ENCODE results near the gene ATXN7L1.

Gene ATXN7L1

DNA sequence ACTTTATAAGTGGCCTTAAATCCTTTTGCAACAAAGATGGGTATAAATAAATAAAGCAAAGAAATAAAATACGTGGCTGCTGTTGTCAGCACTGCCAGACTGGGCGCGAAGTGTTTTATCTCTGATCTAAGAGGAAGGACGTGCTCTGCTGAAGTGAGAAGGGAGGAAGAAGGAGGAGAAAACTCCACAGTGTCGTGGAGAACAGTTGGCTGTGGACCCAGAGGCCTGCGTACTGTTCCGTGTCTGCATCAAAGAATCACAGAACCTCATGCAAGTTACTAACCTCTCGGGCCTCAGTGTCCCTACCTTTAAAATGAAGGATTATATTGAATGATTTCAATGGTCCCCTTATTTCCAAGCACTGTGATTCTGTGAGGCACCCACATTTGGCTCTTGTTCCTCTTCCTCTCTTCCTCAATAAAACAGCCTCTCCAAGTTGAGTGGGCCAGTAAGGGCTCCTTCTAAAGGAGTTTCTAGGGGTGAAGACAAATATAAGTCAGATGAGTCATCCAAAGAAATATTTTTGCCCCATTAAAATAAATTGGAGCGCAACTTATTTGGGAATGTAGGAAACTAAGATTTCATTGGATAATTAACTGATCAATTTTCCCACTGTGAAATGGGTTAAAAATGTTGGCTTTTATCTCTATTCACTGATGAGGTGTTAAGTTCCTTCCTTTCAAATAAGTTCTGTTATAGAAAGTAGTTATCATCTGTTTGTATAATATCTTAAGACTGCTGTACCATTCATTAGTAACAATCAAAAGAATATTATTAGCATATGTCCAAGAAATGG, 168.2 kb downstream of the ATXN7L1 start:
- Mint-ChIP-seq H3K4me1 (peaks cover 15% of the 10 kb centered on the region), H3K36me3 (ENCODE audit: low read depth) (peaks cover 65% of the 10 kb centered on the region), H3K4me3 (no peak overlapping the region), H3K9me3 (peaks cover 40% of the 10 kb centered on the region), H3K27me3 (ENCODE audit: low read depth, poor library complexity) (peaks cover 3% of the 10 kb centered on the region), H3K27ac (peak overlapping the region; percentile 78)
- DNase-seq, result no peak
- TF ChIP-seq, protein P1, sequence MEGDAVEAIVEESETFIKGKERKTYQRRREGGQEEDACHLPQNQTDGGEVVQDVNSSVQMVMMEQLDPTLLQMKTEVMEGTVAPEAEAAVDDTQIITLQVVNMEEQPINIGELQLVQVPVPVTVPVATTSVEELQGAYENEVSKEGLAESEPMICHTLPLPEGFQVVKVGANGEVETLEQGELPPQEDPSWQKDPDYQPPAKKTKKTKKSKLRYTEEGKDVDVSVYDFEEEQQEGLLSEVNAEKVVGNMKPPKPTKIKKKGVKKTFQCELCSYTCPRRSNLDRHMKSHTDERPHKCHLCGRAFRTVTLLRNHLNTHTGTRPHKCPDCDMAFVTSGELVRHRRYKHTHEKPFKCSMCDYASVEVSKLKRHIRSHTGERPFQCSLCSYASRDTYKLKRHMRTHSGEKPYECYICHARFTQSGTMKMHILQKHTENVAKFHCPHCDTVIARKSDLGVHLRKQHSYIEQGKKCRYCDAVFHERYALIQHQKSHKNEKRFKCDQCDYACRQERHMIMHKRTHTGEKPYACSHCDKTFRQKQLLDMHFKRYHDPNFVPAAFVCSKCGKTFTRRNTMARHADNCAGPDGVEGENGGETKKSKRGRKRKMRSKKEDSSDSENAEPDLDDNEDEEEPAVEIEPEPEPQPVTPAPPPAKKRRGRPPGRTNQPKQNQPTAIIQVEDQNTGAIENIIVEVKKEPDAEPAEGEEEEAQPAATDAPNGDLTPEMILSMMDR (IDR thresholded peaks at IDR 0.05), result no peak

DNA sequence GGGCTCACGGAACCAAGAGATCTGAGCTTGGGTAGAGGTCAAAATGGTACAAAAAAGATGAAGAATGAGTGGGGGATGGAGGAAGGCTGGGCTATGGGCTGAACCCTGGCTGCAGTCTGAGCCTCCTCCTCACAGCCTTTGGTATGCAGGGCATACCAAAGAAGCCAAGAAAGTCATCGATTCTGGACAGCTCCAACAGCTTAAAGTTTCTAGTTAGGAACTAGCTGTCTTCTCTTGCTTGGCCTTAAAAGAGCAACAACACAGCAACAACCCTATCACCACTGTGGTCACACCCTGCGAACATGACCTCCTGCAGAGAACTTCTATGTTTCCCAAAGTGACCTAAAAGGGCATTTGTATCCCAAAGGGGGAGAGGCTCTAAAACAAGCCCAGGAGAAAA, 169.0 kb downstream of the ATXN7L1 start:
- TF ChIP-seq, protein P1 (IDR thresholded peaks at IDR 0.05), result no peak
- Mint-ChIP-seq H3K9me3 (peaks cover 32% of the 10 kb centered on the region), H3K27me3 (ENCODE audit: low read depth, poor library complexity) (peaks cover 3% of the 10 kb centered on the region), H3K4me3 (no peak overlapping the region), H3K4me1 (peaks cover 15% of the 10 kb centered on the region), H3K27ac (peak overlapping the region; percentile 81), H3K36me3 (ENCODE audit: low read depth) (peaks cover 60% of the 10 kb centered on the region)
- no peak for DNase-seq

DNA sequence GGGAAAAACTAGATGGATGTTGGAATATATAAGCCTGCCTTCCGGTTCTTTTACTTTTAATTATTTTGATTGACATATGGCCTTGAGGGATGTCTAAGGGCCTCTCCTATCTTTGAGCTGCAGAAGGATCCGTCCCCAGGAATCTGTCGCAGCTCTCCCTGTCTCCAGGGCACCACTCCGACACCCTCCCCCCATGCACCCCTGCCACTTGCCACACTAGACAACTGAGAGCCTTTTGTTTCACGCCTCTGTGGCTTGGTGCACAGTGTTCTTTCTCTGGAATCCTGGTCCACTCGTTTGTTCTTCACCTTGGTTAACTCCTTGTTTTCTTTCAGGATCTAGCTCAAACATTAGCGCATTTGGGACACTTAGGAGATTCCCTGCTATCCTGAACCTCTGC, 171.0 kb downstream of the ATXN7L1 start:
- Mint-ChIP-seq H3K27me3 (ENCODE audit: low read depth, poor library complexity) (peaks cover 6% of the 10 kb centered on the region), H3K36me3 (ENCODE audit: low read depth) (peaks cover 43% of the 10 kb centered on the region), H3K4me3 (no peak overlapping the region), H3K4me1 (peaks cover 15% of the 10 kb centered on the region), H3K27ac (no peak overlapping the region), H3K9me3 (peaks cover 13% of the 10 kb centered on the region)
- DNase-seq, result no peak
- TF ChIP-seq, protein P1 (IDR thresholded peaks at IDR 0.05), result no peak

DNA sequence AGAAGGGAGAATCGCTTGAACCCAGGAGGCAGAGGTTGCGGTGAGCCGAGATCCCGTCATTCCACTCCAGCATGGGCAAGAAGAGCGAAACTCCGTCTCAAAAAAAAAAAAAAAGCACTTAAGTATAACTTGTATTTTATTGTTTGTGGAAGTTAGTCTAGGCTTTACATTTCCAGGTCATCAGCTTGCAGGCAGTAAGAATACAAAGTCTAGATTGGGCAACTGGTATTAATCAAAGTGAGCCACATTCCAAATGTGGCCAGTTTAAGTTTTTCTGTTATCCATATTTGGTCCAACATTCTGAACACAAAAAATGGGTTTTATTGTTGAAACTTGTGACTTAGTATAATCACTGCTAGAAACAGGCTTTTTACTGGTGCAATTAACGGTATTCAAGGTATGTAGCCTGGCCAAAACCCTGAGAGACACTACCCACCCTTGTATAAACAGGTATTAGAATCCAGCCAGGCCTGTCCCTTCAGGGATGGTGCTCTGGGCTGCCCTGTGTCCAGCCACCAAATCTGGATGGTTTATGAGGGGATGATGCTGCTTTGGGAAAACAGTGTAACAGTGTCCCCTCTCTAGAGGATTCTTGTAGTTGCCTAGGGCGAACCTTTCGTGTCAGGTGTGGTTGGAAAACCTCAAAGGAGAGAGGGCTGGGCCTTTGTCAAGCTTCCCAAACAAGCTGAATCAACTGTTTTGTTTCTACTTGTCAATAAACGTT, 173.0 kb downstream of the ATXN7L1 start:
- no peak overlapping the region for H3K4me3 Mint-ChIP-seq
- TF ChIP-seq, protein P1 (IDR thresholded peaks at IDR 0.05), result no peak
- H3K27me3 Mint-ChIP-seq (ENCODE audit: low read depth, poor library complexity), result peaks cover 6% of the 10 kb centered on the region
- H3K27ac Mint-ChIP-seq, result no peak overlapping the region
- H3K36me3 Mint-ChIP-seq (ENCODE audit: low read depth), result peaks cover 29% of the 10 kb centered on the region
- peaks cover 15% of the 10 kb centered on the region for H3K4me1 Mint-ChIP-seq
- no peaks in the 10 kb centered on the region for H3K9me3 Mint-ChIP-seq
- no peak for DNase-seq

DNA sequence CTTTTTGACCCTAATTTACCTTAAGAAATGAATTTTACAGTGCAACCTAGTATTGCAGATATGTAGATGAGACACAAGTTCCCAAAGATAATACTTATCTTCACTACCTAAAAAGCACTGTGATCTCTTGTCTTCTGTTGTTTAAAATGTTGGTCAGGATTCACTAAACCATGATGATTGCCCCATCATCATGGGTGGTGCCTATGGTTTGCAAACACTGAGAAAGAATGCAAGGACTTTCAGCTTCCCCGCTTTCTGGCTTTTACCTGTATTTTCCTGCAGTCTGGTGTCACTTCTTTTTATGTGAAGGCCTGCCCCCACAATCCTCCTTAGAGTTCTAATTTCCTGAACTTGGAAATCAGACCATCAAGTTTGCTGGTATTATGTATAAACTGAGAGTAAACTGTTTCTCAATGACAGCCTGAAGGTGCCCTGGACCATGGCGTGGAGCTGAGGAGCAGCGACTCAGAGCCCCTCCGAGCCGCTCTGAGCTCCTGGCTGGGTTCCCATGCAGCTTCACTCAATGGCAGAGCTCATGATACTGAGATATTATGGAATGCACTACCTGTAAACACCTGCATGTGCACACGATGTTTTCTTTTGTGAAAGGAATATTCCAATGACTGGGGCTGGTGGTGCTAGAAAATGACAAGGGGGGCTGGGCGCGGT, 176.7 kb downstream of the ATXN7L1 start:
- Mint-ChIP-seq H3K4me1 (no peaks in the 10 kb centered on the region), H3K27me3 (ENCODE audit: low read depth, poor library complexity) (peaks cover 7% of the 10 kb centered on the region), H3K4me3 (no peak overlapping the region), H3K36me3 (ENCODE audit: low read depth) (peaks cover 31% of the 10 kb centered on the region), H3K9me3 (peaks cover 18% of the 10 kb centered on the region), H3K27ac (no peak overlapping the region)
- no peak for DNase-seq
- TF ChIP-seq, protein P1 (IDR thresholded peaks at IDR 0.05), result no peak

All from nephron progenitor cell (in vitro differentiated cells).